ENCODE results near the gene CAMKMT.

DNA sequence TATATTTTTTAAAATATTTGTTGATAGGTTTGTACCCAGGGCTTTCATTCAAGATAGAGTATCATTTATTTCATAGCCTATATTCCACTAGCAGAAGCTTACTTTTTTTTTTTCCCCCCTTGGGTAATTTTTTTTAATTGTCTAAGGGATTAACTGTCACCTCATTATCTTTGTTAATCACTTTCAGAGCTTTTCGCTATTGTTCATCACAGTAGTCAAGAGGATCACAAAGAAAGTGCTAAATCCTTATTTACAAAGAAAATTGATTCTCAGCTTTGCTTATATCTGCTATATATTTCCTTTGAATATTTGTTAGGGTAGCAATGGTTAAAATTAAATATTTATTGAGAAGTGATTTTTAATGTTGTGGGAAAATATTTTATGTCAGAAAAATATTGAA lies 59.0 kb downstream of the CAMKMT start:
- TF ChIP-seq USF1 (IDR thresholded peaks at IDR 0.05): no peak
- no peak for TF ChIP-seq TAF1 (IDR thresholded peaks at IDR 0.05; ENCODE audit: low read depth)
- TF ChIP-seq NFIC (IDR thresholded peaks at IDR 0.05): no peak
- no peak for TF ChIP-seq ZBTB7A (IDR thresholded peaks at IDR 0.05; ENCODE audit: low read depth)
- no peak for TF ChIP-seq REST (IDR thresholded peaks at IDR 0.05; ENCODE audit: low read depth)
- TF ChIP-seq YY1 (IDR thresholded peaks at IDR 0.05; ENCODE audit: low read depth): no peak
- TF ChIP-seq RAD21 (IDR thresholded peaks at IDR 0.05; ENCODE audit: low read depth): no peak
- no peak for TF ChIP-seq EP300 (IDR thresholded peaks at IDR 0.05; ENCODE audit: borderline replicate concordance)
- TF ChIP-seq EGR1 (IDR thresholded peaks at IDR 0.05): no peak
- no peak for TF ChIP-seq FOXM1 (IDR thresholded peaks at IDR 0.05; ENCODE audit: borderline replicate concordance, low read depth)
- no peak for TF ChIP-seq TCF12 (IDR thresholded peaks at IDR 0.05; ENCODE audit: low read depth)
